B cell (primary cell): ENCODE results near the gene FAM174C. TPM values are rescaled to one million over a fixed set of nuclear protein-coding genes. Genes with fewer than 3 reads are reported as not detected.

Source experiments
- ATAC-seq: fragments of 200-7000 bp; cut with Tn5 transposase; one replicate; pipeline ENCODE4 v1.10.0; 2021; ENCODE audit warnings: low read depth, mild to moderate bottlenecking, moderate number of reproducible peaks, moderate library complexity
- CTCF ChIA-PET: fragments of 350-600 bp; sonication (Branson Sonifier 250); formaldehyde crosslinking; loops from one replicate; lab custom pipeline; 2021; ENCODE audit warnings: antibody characterized with exemption, inconsistent platforms; lab: Charles Lee
- POLR2A ChIA-PET: fragments of 350-600 bp; sonication (Branson Sonifier 250); formaldehyde crosslinking; loops from one replicate; lab custom pipeline; 2021; ENCODE audit warnings: antibody characterized with exemption; lab: Charles Lee
- DNase-seq: peaks from one replicate; pipeline ENCODE4 v3.0.0; 2013
- H2AFZ ChIP-seq: 2 replicates; pipeline ENCODE4 v1.6.1; 2012; ENCODE audit warnings: mild to moderate bottlenecking, low read depth, low read length; ENCODE audit not compliant: insufficient read depth, poor library complexity, severe bottlenecking
- H3K27ac ChIP-seq, 2 donors: 1 replicate in 1 of 2; 2 replicates in 1 of 2; pipeline ENCODE4 v1.5.1; 2012 to 2013; ENCODE audit warnings: low read length in 2 of 2, mild to moderate bottlenecking in 2 of 2, moderate library complexity in 1 of 2
- H3K27me3 ChIP-seq, 4 experiments: fragments of 200-600 bp in 1 of 4; sonication (generic) in 1 of 4; replicated peaks in 1 of 4; 1 replicate in 2 of 4; 2 replicates in 2 of 4; pipeline versions ENCODE4 v1.6.1 to v1.7.0; 2013 to 2016; ENCODE audit warnings: low read length in 3 of 4, mild to moderate bottlenecking in 2 of 4, mixed read lengths in 1 of 4, moderate library complexity in 1 of 4; ENCODE audit not compliant: insufficient read depth in 4 of 4, control insufficient read depth in 3 of 4; ENCODE audit errors: control extremely low read depth in 1 of 4
- H3K36me3 ChIP-seq, 2 experiments: replicated peaks in 1 of 2; 1 replicate in 1 of 2; 2 replicates in 1 of 2; pipeline versions ENCODE4 v1.6.1 to v1.7.1; 2013; ENCODE audit warnings: low read length in 1 of 2; ENCODE audit not compliant: insufficient read depth in 2 of 2, control insufficient read depth in 1 of 2; ENCODE audit errors: control extremely low read depth in 1 of 2, extremely low read depth in 1 of 2
- H3K4me1 ChIP-seq, 2 donors: fragments of 200-600 bp in 1 of 2; sonication (generic) in 1 of 2; 1 replicate in 1 of 2; 2 replicates in 1 of 2; pipeline versions ENCODE4 v1.5.1 to v1.6.1; 2013 to 2017; ENCODE audit warnings: low read length in 2 of 2; ENCODE audit not compliant: control insufficient read depth in 2 of 2, insufficient read depth in 2 of 2
- H3K4me2 ChIP-seq: replicated peaks from 2 replicates; pipeline ENCODE3; 2012; ENCODE audit warnings: mild to moderate bottlenecking, low read depth, low read length; ENCODE audit not compliant: poor library complexity, severe bottlenecking
- H3K4me3 ChIP-seq, 5 experiments: fragments of 200-600 bp in 1 of 5; sonication (generic) in 1 of 5; 1 replicate in 3 of 5; 2 replicates in 2 of 5; pipeline versions ENCODE4 v1.5.1 to v1.7.0; 2011 to 2016; ENCODE audit warnings: low read length in 4 of 5, mild to moderate bottlenecking in 4 of 5, low read depth in 2 of 5, control low read depth in 1 of 5, moderate library complexity in 1 of 5; ENCODE audit not compliant: insufficient read depth in 1 of 5; ENCODE audit errors: control extremely low read depth in 1 of 5, extremely low read depth in 1 of 5
- H3K79me2 ChIP-seq: fragments of 200-600 bp; sonication (generic); one replicate; pipeline ENCODE4 v1.6.0; 2016; ENCODE audit warnings: low read length; ENCODE audit not compliant: control insufficient read depth, insufficient read depth
- H3K9ac ChIP-seq: fragments of 200-600 bp; sonication (generic); 2 replicates; pipeline ENCODE4 v1.6.1; 2017; ENCODE audit warnings: mild to moderate bottlenecking, low read length, moderate library complexity
- H3K9me3 ChIP-seq, 3 donors: one replicate each; pipeline versions ENCODE4 v1.6.1 to v1.7.1; 2013; ENCODE audit warnings: low read length in 2 of 3; ENCODE audit not compliant: control insufficient read depth in 2 of 3, insufficient read depth in 1 of 3; ENCODE audit errors: control extremely low read depth in 1 of 3
- H4K20me1 ChIP-seq: 2 replicates; pipeline ENCODE4 v1.6.0; 2012; ENCODE audit warnings: mild to moderate bottlenecking, low read length; ENCODE audit not compliant: insufficient read depth, control insufficient read depth, poor library complexity, severe bottlenecking
- H3K27ac Mint-ChIP-seq: one replicate; pipeline ENCODE4 v1.8.0; 2021; ENCODE audit warnings: mixed read lengths
- H3K27me3 Mint-ChIP-seq: one replicate; pipeline ENCODE4 v1.8.0; 2021; ENCODE audit warnings: mixed read lengths
- H3K4me1 Mint-ChIP-seq: one replicate; pipeline ENCODE4 v1.8.0; 2021; ENCODE audit warnings: mixed read lengths
- H3K4me3 Mint-ChIP-seq: one replicate; pipeline ENCODE4 v1.8.0; 2021; ENCODE audit warnings: mixed read lengths
- H3K9me3 Mint-ChIP-seq: one replicate; pipeline ENCODE4 v1.8.0; 2022; ENCODE audit warnings: mixed read lengths; ENCODE audit not compliant: insufficient read depth
- CTCF ChIP-seq: fragments of 200-600 bp; IDR thresholded peaks from one replicate; pipeline ENCODE4 v1.8.0; 2022; ENCODE audit warnings: antibody characterized with exemption, mild to moderate bottlenecking
- EZH2 ChIP-seq: IDR thresholded peaks from 2 replicates; pipeline ENCODE4 v1.6.1; 2012; ENCODE audit warnings: borderline replicate concordance, low read depth, mild to moderate bottlenecking, moderate library complexity, low read length; ENCODE audit not compliant: insufficient read depth, poor library complexity, severe bottlenecking
- WGBS: methylation state at CpG from one replicate; pipeline ENCODE4 v1.1.5; 2013; ENCODE audit warnings: missing lambda C conversion rate; ENCODE audit not compliant: insufficient coverage; 5-methylcytosine and 5-hydroxymethylcytosine counted together
- intact Hi-C: fragments of 100-400 bp; cut with micrococcal nuclease; formaldehyde crosslinking; loops from one replicate; pipeline ENCODE4 v1.10.0; 2022
- polyA plus RNA-seq: library from polyadenylated mRNA; depleted of rRNA; stranded (reverse); fragments of >200 nt; gene quantifications from 2 replicates; pipeline ENCODE4 v1.2.3, GENCODE V29; 2012
- total RNA-seq, 2 donors: library from RNA; stranded (reverse); fragments of 120-200 nt in 1 of 2; gene quantifications; 1 replicate in 1 of 2; 2 replicates in 1 of 2; pipeline versions ENCODE4 v1.2.3 to v1.2.4, GENCODE V29; 2013 to 2022

The FAM174C gene
- total and polyA plus RNA-seq, 2 donors (not counting 1 experiment from before 2014, with no cell fraction given) = 41.1 to 70.6 TPM

- Mint-ChIP-seq H3K27ac (peak overlapping the region; percentile 26), H3K4me1 (peaks cover 15% of the 10 kb centered on the region), H3K27me3 (peaks cover 8% of the 10 kb centered on the region), H3K4me3 (no peak overlapping the region), H3K9me3 (no peaks in the 10 kb centered on the region)
- Histone ChIP-seq H3K4me1 (peaks cover 15 to 19% of the 10 kb centered on the region in 2 donors), H2AFZ (no peak overlapping the region), H4K20me1 (no peaks in the 10 kb centered on the region), H3K4me3 (no peak overlapping the region), H3K36me3 (no peaks in the 10 kb centered on the region), H3K79me2 (no peaks in the 10 kb centered on the region), H3K4me2 (no peak overlapping the region), H3K9me3 (no peaks in the 10 kb centered on the region), H3K27me3 (peaks cover 0 to 21% (median 7%) of the 10 kb centered on the region in 4 experiments), H3K27ac (no peak overlapping the region), H3K9ac (no peak overlapping the region)
- no peak for TF ChIP-seq CTCF
- DNase-seq (no peak), ATAC-seq (no peak)
- ChIA-PET POLR2A (no interaction called here), CTCF (no interaction called here)
- WGBS = 96% methylated on average over 43 of the region's 43 CpGs
- intact Hi-C loops = no loop called here
These were observed 40.4 kb upstream of the FAM174C start for GRCh38 chr19:1234955-1235380.

- Histone ChIP-seq H3K9me3 (no peaks in the 10 kb centered on the region), H3K79me2 (no peaks in the 10 kb centered on the region), H3K27ac (no peak overlapping the region), H3K4me3 (no peak overlapping the region), H3K27me3 (peaks cover 0 to 21% (median 7%) of the 10 kb centered on the region in 4 experiments), H4K20me1 (peaks cover 1% of the 10 kb centered on the region), H3K36me3 (no peaks in the 10 kb centered on the region), H3K4me2 (no peak overlapping the region), H3K9ac (no peak overlapping the region), H2AFZ (no peak overlapping the region), H3K4me1 (peaks cover 19 to 26% of the 10 kb centered on the region in 2 donors)
- H3K4me3 Mint-ChIP-seq = no peak overlapping the region
- CTCF ChIA-PET = no interaction called here
- 90% methylated on average over 32 of the region's 39 CpGs for WGBS
- no peak for DNase-seq
- H3K9me3 Mint-ChIP-seq = no peaks in the 10 kb centered on the region
- H3K27me3 Mint-ChIP-seq = peaks cover 8% of the 10 kb centered on the region
- POLR2A ChIA-PET = interaction anchor here (1.0 kb wide), 2 partner anchors 31 to 341 kb away, joined by 3 read pairs; no protein-coding TSS in a partner anchor
- peaks cover 16% of the 10 kb centered on the region for H3K4me1 Mint-ChIP-seq
- no peak for ATAC-seq
- TF ChIP-seq CTCF (no peak), EZH2 (no peak)
- no peak overlapping the region for H3K27ac Mint-ChIP-seq
- intact Hi-C loops = no loop called here
These were observed 39.4 kb upstream of the FAM174C start for GRCh38 chr19:1235625-1236538.
